Stimulated activated CD8-positive, alpha-beta memory T cell treated with anti-CD3 and anti-CD28 coated beads, Interleukin-2, amount 100 ng/mL, for 48 hours (primary cell): ENCODE results near the gene STMP1.
"Not testable (repeated sequence)": the region's sequence is repeated elsewhere in the genome, so short reads cannot be mapped to it uniquely, and the experiment has no call there.

Experiments
- DNase-seq, 2 donors: peaks; one replicate each; pipeline ENCODE4 v3.0.0-alpha.2; 2020; ENCODE audit warnings: low read depth in 2 of 2

Gene STMP1

DNA sequence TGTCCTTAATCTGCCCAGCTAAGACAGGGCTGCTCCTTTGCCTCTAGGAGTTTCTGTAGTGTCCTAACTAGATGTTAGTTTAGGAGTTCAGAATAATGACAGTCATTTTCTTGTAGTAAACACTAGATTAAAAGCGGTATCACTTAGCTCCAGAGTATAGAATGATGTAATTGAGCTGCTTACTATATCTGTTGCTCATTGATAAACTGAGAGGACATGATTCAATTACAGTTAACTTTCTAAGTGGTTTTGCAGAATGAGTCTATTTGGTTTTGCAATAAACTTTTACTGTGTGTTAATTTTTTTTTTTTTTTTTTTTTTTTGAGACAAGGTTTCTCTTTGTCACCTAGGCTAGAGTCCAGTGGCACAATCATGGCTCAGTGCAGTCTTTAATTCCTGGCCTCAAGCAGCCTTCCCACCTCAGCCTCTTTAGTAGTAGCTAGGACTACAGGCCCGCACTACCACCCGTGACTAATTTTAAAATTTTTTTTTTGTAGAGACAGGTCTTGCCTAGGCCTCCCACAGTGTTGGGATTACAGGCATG is 1.8 kb downstream of the STMP1 start:
- no peak for DNase-seq

DNA sequence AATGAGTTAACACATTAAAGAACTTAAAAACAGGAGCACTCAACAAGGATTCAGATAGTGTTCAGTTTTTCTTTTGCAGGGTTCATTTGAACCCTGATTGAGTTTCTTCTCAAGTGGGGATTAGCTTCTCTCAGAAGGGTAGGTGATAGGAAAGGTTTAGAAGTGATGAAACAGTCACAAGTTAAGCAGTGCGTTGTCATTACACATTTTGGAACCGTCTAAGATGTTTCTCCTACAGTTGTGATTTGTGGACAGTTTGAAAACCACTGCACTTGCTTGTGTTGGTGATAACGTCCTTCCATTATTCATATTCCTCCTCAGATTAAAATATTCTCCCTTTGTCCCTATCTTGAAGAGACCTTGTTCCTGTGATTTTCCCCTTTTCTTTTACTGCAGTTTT is 2.7 kb downstream of the STMP1 start:
- DNase-seq: no peak

DNA sequence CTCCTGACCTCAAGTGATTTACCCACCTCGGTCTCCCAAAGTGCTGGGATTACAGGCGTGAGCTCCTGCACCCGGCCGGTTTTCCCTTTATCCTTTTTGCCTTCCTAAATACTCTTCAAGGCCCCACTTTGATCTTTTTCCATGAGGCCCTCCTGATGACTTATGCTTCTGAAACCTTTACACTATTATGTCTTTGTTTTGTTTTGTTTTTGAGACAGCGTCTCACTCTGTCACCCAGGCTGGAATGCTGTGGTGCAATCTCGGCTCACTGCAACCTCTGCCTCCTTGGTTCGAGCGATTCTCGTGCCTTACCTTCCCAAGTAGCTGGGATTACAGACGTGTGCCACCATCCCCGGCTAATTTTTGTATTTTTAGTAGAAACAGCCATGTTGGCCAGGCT is 3.8 kb downstream of the STMP1 start:
- no peak for DNase-seq

DNA sequence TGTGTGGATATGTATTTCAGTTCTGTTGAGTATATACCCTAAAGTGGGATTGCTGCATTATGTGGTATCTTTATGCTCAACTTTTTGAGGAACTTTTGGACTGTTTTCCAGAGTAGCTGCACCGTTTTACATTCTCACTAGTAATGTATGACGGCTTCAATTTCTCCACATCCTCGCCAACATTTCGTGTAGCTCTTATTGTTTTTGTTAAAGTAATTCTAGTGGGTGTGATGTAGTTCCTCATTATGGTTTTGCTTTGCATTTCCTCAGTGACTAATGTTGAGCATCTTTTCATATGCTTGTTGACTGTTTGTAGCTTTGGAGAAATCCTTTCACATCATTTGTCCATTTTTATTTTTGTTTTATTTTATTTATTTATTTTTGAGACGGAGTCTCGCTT is 4.5 kb downstream of the STMP1 start:
- DNase-seq: no peak

DNA sequence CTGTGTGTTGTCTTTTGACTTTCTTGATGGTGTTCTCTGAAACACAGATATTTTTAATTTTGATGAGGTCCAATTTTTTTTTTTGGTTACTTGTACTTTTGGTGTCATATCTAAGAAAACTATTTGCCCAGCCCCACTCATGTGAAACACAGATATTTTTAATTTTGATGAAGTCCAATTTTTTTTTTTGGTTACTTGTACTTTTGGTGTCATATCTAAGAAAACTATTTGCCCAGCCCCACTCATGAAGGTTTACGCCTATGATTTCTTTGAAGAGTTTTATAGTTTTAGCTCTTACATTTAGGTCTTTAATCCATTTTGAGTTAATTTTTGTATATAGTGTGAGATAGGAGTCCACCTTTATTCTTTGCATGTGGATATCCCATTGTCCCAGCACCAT is 5.3 kb downstream of the STMP1 start:
- DNase-seq: not testable (repeated sequence)

DNA sequence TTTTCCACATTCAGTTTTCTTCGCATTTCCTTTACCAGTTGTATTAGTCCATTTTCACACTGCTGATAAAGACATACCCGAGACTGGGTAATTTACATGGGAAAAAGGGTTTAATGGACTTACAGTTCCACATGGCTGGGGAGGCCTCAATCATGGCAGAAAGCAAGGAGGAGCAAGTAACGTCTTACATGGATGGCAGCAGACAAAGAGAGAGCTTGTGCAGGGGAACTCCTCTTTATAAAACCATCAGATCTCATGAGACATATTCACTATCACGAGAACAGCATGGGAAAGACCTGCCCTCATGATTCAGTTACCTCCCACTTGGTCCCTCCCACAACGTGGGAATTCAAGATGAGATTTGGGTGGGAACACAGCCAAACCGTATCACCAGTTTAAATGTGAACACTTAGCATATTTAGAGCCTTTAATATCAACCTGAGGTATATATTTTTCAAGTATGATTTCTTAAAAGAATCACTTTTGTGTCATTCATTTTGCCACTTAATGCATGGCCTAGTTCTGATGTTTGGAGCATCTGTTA is 6.6 kb downstream of the STMP1 start:
- not testable (repeated sequence) for DNase-seq

DNA sequence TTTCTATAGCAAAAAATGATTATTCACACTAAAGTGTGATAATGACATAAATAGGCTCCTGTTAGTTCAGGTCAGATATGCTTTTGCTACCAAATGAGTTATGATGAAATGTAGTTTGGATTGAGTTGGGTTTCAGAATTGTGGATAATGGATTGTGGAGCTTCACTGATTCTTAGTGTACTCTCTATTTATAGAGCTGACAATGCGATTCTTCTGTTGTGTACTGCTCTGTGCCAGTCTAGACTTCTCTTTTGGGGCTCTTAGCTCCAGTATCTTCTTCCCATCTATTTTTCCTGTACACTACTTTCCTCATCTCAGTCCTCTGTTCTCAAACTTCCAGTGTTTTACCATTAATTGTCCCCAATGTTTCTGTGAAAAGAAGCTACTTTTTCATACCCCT is 7.5 kb downstream of the STMP1 start:
- DNase-seq: no peak

DNA sequence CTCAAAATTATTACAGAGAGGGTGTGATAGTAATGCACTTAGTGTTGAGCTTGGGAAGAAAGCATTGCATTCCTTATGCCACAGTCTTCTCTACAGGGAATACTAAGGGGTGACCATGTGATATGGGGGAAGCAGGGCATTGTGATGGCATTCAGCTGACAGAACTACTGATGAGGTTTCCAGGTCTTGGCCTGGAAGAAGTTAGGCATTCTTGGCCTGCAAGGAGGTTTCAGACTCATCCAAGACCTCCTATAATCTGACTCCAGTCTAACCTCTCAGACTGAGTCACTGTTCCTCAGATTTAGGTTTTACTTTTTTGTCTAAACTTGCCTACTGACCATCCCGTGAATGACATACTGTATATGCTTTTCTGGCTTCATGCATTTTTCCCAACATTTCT is 7.9 kb downstream of the STMP1 start:
- DNase-seq: no peak

DNA sequence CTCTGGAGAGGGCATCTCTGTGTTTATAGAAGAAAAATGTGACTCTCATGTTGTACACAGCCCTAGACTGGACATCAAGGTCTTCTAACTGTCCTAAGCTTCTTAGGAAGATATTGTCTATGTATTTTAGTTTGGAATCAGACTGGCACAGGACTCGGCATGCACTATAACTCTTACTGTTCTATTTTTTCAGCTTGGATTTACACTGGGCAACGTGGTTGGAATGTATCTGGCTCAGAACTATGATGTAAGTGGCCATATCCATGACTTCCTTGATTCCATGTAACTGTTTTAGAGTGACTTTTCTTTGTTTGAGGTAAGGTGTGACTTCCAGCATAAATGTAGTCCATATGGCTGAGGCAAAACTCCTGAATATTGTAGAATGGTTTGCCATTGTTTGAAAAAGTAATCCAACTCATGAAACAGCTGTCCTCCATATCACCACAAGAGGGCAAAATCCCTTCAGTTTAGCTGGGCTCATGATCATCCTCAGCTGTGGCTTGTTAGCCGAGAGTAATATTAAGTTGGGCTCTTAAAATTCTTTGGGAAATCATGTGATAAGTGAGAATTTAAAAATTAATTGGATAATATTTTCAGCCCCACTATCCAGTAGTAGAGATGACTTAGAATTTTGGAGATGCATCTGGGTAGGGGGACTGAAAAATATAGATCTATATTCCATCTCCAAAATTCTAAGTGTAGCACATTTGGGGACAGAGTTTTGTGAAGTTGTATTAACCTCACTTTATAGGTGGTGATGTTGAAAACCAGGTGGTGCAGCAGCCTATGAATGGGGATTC is 10.4 kb downstream of the STMP1 start:
- no peak for DNase-seq

DNA sequence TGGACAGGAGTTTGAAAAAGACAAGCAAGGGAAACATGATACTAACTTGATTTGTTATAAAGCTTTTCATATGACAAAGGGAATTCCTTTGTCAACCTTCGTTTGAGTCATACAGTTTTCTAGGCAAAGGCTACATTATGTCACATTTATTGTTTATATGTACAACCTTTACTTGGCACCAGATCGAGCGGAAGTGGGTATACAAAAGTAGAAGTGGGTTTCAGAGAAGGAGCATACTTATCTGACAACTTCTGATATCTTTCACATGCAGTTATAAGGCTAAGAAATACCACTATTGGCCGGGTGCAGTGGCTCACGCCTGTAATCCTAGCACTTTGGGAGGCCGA is 11.0 kb downstream of the STMP1 start:
- DNase-seq: no peak

DNA sequence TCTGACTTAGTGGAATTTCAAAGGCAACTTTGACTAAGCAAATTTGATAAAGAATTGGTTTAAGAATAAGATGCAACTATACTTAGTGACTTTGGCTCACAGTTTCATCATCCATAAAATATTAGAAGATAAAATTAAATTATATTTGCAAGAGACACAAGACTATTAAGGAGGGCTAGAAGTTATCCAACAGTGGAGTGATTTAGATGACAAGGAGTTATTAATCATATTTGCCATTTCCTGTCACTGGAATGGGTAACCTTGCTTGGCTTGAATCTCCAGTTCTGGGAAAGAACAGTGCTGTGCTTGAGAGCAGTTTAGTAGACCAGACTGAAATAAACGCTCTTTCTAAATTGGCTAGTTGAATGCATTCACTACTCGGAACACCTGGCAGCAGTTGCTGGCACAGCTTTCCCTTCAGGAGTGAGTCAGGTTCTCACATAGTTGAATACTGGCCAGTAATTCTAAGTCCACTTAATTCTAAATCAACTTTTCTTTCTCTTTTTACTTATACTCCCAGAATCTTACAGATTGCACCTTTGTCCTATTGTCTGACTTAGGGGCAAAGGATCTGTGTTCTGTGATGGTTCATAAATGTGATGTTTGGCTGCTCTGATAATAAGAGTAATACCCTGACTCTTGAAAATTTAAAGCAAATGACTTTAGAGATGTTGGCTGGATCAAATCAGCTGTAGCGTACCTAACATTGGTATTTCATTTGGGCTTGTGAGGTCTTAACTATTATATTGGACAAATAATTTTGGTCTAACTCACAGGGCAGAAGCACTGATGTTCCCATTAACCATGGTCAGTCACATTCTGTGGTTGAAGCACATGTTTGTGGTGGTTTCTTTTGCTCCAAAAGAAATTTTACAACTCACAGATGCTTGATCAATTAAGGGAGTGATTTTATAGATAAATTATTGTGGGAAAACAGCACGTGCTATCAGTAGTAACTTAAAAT is 16.6 kb downstream of the STMP1 start:
- DNase-seq: no peak

DNA sequence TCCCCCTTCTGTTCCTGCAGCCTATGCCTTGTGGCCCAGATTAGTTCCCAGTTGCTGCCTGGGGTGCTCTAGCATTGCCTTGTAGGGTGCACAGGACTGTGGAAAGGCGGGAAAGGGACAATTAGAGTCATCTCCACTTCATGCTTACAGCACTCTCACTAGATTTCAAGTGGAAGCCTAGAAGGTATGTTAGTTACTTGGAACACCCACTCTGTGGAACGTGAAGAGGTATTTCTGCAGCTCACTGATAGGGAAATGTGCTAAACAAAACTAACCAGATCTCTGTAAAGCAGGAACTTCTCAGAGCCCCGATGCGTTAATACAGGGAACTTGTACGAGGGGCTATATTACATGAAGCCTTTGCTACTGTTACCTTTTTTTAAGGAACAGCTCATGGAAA is 19.4 kb downstream of the STMP1 start:
- no peak for DNase-seq

DNA sequence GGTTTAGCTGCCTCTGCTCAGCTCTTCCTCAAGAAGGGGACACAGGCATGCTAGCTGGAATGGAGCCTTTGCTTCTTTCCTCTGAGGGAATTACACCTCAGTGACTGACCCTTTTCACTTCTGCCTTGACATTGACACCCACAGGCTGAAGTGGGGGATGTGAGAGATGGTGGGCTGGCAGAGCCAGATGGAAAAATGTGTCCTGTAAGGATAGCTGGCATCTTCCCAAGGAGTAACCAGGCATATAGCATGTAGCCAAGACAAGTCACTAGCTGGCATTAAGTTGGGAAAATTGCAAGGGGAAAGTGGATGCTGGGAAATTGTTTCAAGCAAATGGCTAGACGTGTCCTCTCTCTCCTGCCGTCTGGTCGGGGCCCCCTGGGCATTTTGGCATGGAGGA is 19.9 kb downstream of the STMP1 start:
- DNase-seq: no peak

DNA sequence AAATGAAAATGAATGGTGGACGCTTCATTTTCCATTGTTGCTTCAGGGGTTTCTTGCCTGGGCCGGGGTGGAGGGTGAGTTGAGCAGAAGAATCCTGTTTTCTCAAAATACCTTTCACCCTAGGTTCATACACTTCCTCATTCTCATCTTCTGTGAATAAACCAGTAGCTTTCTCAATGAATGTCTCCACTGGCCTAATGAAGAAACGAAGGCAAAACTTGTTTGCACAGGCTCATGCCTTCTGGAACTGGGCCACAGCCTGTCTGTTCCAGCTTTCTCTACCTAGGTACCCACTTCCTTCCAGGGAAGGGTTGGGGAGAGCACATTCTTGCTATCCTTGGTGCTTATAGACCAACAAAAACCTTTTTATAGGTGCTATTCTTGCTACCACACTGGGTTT is 21.3 kb downstream of the STMP1 start:
- no peak for DNase-seq

DNA sequence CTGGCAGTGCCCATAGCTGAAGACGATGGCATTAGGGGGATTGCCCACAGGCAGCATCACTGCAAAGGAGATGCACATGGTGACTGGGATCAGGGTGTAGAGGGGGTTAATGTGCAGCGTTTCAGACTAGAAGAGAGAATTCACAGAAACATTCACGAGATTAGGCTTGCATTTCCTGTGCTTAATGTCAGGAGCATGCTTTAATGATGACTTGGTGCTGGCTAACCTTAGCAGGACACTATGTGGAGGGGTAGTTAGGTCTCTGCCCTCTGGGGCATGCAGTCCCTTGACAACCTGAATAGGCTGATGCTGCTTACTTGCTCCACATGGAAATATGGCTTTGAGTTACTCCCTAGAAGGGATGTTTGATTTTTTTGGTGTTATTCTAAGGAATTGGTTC is 21.8 kb downstream of the STMP1 start:
- DNase-seq: no peak

DNA sequence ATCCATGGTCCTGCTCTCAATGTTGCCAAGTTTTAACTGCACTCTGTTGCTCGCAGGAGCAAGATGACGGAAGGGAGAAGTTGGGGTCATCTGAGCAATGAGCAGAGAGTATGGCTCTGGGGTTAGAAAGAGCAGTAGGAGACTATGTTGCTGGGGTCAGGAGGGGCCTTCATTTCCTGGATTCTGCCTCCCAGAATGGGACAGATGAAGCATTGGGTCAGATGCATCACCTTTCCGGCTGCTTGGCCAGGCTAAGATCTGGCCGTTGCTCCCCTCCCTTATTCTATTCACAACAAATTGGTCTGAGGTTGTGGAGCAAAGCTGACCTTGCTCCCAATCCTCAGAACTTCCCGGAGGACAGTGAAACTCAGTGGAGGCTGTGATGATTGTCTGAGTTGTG is 22.4 kb downstream of the STMP1 start:
- DNase-seq: no peak

DNA sequence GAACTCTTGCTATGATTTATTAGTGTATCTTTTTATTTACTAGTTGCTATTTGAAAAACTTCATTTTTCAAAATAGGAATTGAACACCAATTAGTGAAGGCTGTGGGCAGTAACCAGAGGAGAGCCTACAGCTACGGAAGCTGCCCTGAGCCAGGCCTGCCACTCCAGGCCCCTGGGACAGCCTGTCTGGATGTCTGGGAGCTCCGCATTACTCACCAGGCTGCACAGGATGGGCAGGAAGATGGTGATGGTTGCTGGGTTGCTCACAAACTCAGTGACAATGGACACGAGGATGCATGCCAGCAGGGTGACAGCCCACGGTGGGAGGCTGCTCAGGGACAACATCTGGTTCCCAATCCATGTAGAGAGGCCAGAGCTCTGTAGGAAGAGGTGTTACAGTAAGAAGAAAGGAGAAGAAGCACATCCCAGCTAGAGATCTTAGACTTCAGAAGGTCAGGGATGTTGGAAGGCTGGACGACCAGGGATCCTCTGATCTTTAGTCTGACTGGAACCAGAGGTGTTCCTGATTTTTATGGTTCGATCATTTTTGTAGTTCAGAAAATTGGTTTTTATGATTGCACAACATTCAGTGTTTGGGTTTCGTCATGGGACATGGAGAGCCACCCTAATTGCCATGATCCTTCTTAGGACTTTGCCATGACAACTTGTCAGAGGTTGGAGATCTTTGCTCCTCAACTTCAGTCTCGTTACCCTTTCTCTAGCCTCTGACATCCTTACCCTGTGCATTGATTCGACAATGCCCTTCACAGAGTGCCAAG is 23.2 kb downstream of the STMP1 start:
- no peak for DNase-seq

DNA sequence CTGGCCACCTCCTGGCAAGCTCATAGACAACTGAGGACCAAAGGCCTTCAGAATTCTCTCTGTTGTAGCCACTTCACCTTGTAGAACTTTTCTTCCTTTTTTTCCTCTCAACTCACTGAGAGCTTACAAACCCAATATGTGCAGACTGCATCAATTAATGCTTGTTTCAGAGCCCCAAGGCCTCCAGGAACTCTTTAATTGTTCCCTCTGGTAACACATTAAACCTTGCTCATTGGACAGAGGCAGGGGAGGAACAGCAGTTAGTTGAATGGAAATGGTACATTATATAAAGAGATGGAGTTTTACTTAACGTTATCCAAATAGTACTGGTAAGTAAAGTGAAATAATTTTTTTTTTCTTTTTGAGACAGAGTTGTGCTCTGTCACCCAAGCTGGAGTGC is 25.2 kb downstream of the STMP1 start:
- DNase-seq: no peak

DNA sequence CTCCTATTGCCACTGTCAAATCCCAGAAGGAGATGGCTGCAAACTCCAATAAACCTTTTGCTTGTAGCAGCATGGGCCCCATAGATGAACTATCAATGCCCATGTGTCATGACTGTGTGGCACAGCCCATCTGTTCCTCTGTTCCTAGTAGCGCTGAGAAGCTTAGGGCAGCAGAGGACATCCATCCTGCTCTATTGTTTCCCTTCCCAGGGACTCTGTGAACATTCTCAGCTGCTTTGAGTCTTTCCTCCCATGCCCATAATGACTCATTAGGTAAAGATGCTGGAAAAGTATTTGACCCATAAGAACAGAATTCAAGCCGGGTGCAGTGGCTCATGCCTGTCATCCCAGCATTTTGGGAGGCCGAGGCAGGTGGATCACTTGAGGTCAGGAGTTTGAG is 28.3 kb downstream of the STMP1 start:
- DNase-seq: no peak

DNA sequence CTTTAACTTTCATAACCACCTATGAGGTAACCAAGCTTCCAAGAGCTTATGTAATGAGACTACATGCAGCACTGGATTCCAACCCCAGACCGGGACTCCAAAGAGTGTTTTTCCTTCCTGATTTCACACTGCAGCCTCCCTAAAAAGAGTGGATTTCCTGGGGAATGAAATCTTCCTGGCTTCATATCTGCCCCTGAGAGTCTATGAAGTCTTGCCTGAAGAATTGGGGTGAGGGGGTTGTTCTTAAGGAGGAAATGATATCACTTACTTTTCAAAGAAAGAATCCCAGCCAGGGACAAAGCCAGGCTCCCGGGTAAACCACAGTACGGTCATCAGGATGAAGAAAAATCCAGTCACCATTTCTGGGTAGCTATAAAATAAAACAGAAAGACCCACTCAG is 29.7 kb downstream of the STMP1 start:
- no peak for DNase-seq

DNA sequence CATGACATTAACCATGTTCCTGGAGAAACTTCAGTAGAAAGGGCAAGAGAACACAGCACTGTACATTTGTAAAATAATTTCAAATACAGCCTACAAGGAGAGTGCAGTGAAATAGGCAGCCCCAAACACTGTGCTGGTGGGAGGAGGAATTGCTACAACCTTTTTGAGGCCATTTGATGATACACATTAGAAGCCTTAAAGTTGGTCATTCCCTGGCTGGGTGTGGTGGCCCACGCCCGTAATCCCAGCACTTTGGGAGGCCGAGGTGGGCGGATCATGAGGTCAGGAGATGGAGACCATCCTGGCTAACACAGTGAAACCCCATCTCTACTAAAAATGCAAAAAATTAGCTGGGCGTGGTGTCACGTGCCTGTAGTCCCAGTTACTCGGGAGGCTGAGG is 30.3 kb downstream of the STMP1 start:
- not testable (repeated sequence) for DNase-seq

DNA sequence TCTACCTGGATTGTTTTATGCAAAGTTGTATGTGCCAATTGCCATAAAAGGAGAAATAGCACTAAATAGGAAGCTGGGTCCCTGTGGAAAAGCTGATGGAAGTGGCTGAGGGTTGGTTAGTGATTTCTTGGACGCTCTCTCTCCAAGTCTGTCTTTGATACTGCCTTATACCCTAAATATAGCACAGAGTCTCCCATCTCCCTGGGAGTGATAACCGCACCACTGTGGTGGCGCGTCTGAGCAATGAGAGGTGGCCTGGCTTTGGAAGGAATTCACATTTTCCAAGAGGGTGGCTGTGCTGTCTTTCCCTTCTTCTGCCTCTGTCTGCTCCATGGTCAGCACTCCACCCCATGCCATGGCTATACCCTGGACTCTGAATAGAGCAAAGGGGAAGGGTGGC is 31.2 kb downstream of the STMP1 start:
- DNase-seq: no peak
